K562 (cell line): ENCODE measurements around the gene VWA7. TPM values are rescaled to one million over a fixed set of nuclear protein-coding genes. Genes with fewer than 3 reads are reported as not detected.

ENCODE experiments used
- REST ChIP-seq, 2 experiments: fragments of 450-650 bp; formaldehyde crosslinking in 1 of 2; IDR thresholded peaks; 2 replicates each; pipeline versions ENCODE4 v1.4.0 to v1.6.1; 2014 to 2020; ENCODE audit warnings: mild to moderate bottlenecking in 2 of 2, borderline replicate concordance in 1 of 2, low read depth in 1 of 2
- ZBTB11 ChIP-seq, 3 experiments: fragments of 200-800 bp in 1 of 3; fragments of 250-450 bp in 1 of 3; fragments of 450-650 bp in 1 of 3; sonication (Bioruptor Pico) in 1 of 3; sonication (Bioruptor generic) in 1 of 3; formaldehyde crosslinking in 1 of 3; IDR thresholded peaks; 2 replicates each; pipeline versions ENCODE4 v1.6.1 to v1.8.0; 2016 to 2022; ENCODE audit warnings: mild to moderate bottlenecking in 2 of 3, missing genetic modification characterization in 2 of 3, missing compliant biosample characterization in 1 of 3, moderate library complexity in 1 of 3
- ZNF707 ChIP-seq: fragments of 250-450 bp; sonication (Bioruptor Pico); conservative IDR thresholded peaks from 2 replicates; pipeline ENCODE4 v1.8.0; 2022; ENCODE audit warnings: inconsistent platforms, mild to moderate bottlenecking, moderate library complexity
- polyA plus RNA-seq, 8 experiments: library from polyadenylated mRNA; depleted of rRNA in 4 of 8; stranded (reverse) in 5 of 8; unstranded in 3 of 8; fragments of >200 nt; fragmentation: Nextera tagmentation in 2 of 8; fragmentation: Illumina TruSeq in 1 of 8; extraction: Ambion mirVana in 2 of 8; extraction: Trizol in 1 of 8; gene quantifications; 2 replicates each; pipeline versions ENCODE4 v1.2.1 to v1.2.3, GENCODE V29; 2011 to 2014; ENCODE audit warnings: inconsistent platforms in 1 of 8, missing spikeins in 1 of 8
- total RNA-seq, 7 experiments: library from RNA; depleted of rRNA in 6 of 7; stranded (reverse); fragments of >200 nt in 6 of 7; fragmentation: Illumina TruSeq in 2 of 7; extraction: Trizol in 2 of 7; gene quantifications; 2 replicates each; pipeline versions ENCODE4 v1.2.1 to v1.2.3, GENCODE V29; 2011 to 2021; ENCODE audit warnings: low replicate concordance in 1 of 7

VWA7 gene
- total and polyA plus RNA-seq, 9 of the 15 experiments (the other 6 are each of a cell fraction or from before 2014, with no cell fraction given), result 0.18 to 2.9 (median 0.95) TPM

GRCh38 chr6:31781244-31782125, 4.4 kb upstream of the VWA7 start (continued):
- TF ChIP-seq REST (IDR thresholded peaks at IDR 0.05; ENCODE audit: borderline replicate concordance) (no peak), REST (CRISPR knock-in tag; IDR thresholded peaks at IDR 0.05; ENCODE audit: low read depth) (no peak), ZNF707 (CRISPR knock-in tag) (no peak), ZBTB11 (CRISPR knock-in tag; IDR thresholded peaks at IDR 0.05) (no peak)
